Epithelial cell of alveolus of lung (primary cell): ENCODE results near the gene MANF. TPM values are rescaled to one million over a fixed set of nuclear protein-coding genes. Genes with fewer than 3 reads are reported as not detected.

Experiments
- total RNA-seq: library from RNA; depleted of rRNA; stranded (reverse); fragments of >200 nt; gene quantifications from 2 replicates; pipeline ENCODE4 v1.2.1, GENCODE V29; 2015

MANF gene
- total RNA-seq, result 100 and 187 TPM in 2 replicates

DNA sequence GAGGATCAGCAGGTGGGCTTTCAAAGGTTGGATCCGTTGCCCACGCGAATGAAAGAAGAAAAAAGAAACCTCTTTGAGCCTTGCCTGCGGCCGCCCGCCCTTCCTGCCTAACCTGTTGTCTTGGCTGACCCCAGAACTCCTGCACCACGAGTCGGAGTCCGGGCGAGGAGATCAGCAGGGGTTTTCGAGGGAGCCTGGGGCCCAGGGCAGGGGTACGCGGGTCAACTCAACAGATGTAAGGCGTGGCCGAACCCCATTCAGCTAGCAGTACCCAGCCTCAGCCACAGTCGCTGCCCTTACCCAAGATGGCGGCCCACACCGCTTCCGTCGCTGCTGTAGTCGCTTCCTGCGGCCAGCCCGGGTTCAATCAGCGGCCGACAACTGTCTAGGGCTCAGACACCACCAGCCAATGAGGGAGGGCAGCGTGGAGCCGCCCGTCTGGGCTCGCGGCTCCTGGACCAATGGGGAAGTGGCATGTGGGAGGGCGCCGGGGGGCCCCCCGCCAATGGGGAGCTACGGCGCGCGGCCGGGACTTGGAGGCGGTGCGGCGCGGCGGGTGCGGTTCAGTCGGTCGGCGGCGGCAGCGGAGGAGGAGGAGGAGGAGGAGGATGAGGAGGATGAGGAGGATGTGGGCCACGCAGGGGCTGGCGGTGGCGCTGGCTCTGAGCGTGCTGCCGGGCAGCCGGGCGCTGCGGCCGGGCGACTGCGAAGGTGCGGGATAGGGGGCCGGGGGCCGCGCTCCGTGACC, at the start of gene MANF:
Gene MANF, plus strand, starts transcription at position 566 of the 748 bp plus-strand sequence. Its CDS starts 52 bp downstream, at position 618.

DNA sequence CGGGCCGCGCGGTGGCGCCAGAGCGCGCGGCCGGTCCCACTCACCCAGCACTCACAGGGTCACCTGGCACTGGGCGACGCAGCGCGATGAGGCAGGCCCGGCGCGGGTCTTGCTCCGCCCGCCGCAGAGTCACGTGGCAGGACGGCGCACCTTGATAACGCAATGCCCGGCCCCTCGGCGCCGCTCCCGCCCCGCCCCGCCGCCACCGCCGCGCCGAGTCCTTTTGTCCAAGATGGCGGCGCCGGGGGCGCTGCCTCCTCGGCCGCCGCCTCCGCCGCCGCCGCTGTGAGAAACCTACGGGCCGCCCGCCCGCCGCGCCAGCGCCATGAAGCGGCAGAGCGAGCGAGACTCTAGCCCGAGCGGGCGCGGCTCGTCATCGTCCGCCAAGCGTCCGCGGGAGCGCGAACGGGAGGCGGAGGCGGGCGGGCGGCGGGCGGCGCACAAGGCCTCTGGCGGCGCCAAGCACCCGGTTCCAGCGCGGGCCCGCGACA, 6.0 kb downstream of the MANF start, which contains the start of gene RBM15B:
Gene RBM15B, plus strand, starts transcription at position 211 of the 491 bp plus-strand sequence. Its CDS starts 115 bp downstream, at position 326.

Other genes starting within 250 kb of the MANF start
- 33.0 and 43.6 TPM in 2 replicates for gene RBM15B, start 6.0 kb downstream of the MANF start, total RNA-seq
- gene DCAF1, start 114.7 kb downstream of the MANF start, total RNA-seq, result 10.5 and 11.6 TPM in 2 replicates
- 11.6 and 13.3 TPM in 2 replicates for gene RAD54L2, start 153.4 kb downstream of the MANF start, total RNA-seq